Measurements from ENCODE around the gene ZBTB32.

Gene ZBTB32

GRCh38 chr19:35744430-35745327, 40.3 kb downstream of the ZBTB32 start (continued):
- no peak for TF ChIP-seq ZNF24 (tag by site-specific recombination; IDR thresholded peaks at IDR 0.05)
- TF ChIP-seq ZIC2 (tag by site-specific recombination; IDR thresholded peaks at IDR 0.05): no peak
- TF ChIP-seq ZSCAN23 (tag by site-specific recombination; IDR thresholded peaks at IDR 0.05): no peak; the same call in 1 of the 2 replicates
- no peak for TF ChIP-seq ZNF785 (tag by site-specific recombination; IDR thresholded peaks at IDR 0.05)
- no peak for TF ChIP-seq ZSCAN4 (tag by site-specific recombination; IDR thresholded peaks at IDR 0.05)
- TF ChIP-seq ZNF514 (tag by site-specific recombination; IDR thresholded peaks at IDR 0.05): no peak
- no peak for TF ChIP-seq ZNF596 (tag by site-specific recombination; IDR thresholded peaks at IDR 0.05)
- TF ChIP-seq ZBTB49 (tag by site-specific recombination; IDR thresholded peaks at IDR 0.05; ENCODE audit: low read depth): no peak
- TF ChIP-seq SP3 (tag by site-specific recombination; IDR thresholded peaks at IDR 0.05): peak; percentile 98
- TF ChIP-seq ZNF311 (tag by site-specific recombination; IDR thresholded peaks at IDR 0.05; ENCODE audit: borderline replicate concordance): no peak
- TF ChIP-seq ZNF645 (tag by site-specific recombination; IDR thresholded peaks at IDR 0.05): 0 out of 2 replicates have a peak, but pooled peaks have one; percentile 14
- TF ChIP-seq ZNF155 (tag by site-specific recombination; IDR thresholded peaks at IDR 0.05): no peak
- TF ChIP-seq ZNF580 (tag by site-specific recombination; IDR thresholded peaks at IDR 0.05): peak; percentile 52; the same call in 1 of the 2 replicates
- no peak for TF ChIP-seq ZNF423 (tag by site-specific recombination; IDR thresholded peaks at IDR 0.05)
- peak; percentile 50 for TF ChIP-seq GLIS2 (tag by site-specific recombination; IDR thresholded peaks at IDR 0.05)
- TF ChIP-seq ZNF501 (tag by site-specific recombination; IDR thresholded peaks at IDR 0.05): peak; percentile 47; the same call in 1 of the 2 replicates
- TF ChIP-seq ZBTB44 (tag by site-specific recombination; IDR thresholded peaks at IDR 0.05): no peak
- TF ChIP-seq ZNF404 (tag by site-specific recombination; IDR thresholded peaks at IDR 0.05): no peak
- no peak for TF ChIP-seq ZNF626 (tag by site-specific recombination; IDR thresholded peaks at IDR 0.05)
- TF ChIP-seq ZNF157 (tag by site-specific recombination; IDR thresholded peaks at IDR 0.05): no peak
- no peak for TF ChIP-seq ZNF837 (tag by site-specific recombination; IDR thresholded peaks at IDR 0.05)
- no peak for TF ChIP-seq ZBTB8A (tag by site-specific recombination; IDR thresholded peaks at IDR 0.05)
- no peak for TF ChIP-seq ZNF16 (tag by site-specific recombination; IDR thresholded peaks at IDR 0.05; ENCODE audit: low read depth)
- TF ChIP-seq SCRT2 (tag by site-specific recombination; IDR thresholded peaks at IDR 0.05): peak; percentile 14; the same call in 1 of the 2 replicates
- no peak for TF ChIP-seq ZSCAN18 (tag by site-specific recombination; IDR thresholded peaks at IDR 0.05)
- TF ChIP-seq ZNF544 (tag by site-specific recombination; IDR thresholded peaks at IDR 0.05): no peak
- TF ChIP-seq MYNN (tag by site-specific recombination; IDR thresholded peaks at IDR 0.05; ENCODE audit: borderline replicate concordance): no peak
- TF ChIP-seq ZNF571 (tag by site-specific recombination; IDR thresholded peaks at IDR 0.05): no peak
- TF ChIP-seq ZNF280D (tag by site-specific recombination; IDR thresholded peaks at IDR 0.05): no peak

All from HEK293 (cell line).